Liver (tissue), 9 donors: Measurements from ENCODE around the gene CNST. TPM values are rescaled to one million over a fixed set of nuclear protein-coding genes. Genes with fewer than 3 reads are reported as not detected.
A peak's percentile ranks its signal among the peaks of the same experiment; 100 is the strongest.

Source experiments
- DNase-seq: peaks from one replicate; pipeline ENCODE4 v3.0.0-alpha.2; 2017; ENCODE audit warnings: low spot score
- H3K27ac ChIP-seq, 2 donors: one replicate each; pipeline ENCODE4 v1.7.0; 2013; ENCODE audit warnings: inconsistent platforms in 2 of 2, low read length in 2 of 2, control low read depth in 1 of 2, low read depth in 1 of 2, mild to moderate bottlenecking in 1 of 2
- H3K27me3 ChIP-seq, 4 donors: one replicate each; pipeline versions ENCODE4 v1.6.1 to v1.7.0; 2013; ENCODE audit warnings: low read length in 3 of 4, inconsistent platforms in 1 of 4, mild to moderate bottlenecking in 1 of 4, moderate library complexity in 1 of 4; ENCODE audit not compliant: control insufficient read depth in 4 of 4, insufficient read depth in 4 of 4
- H3K36me3 ChIP-seq, 4 donors: one replicate each; pipeline versions ENCODE4 v1.6.1 to v1.7.0; 2013; ENCODE audit warnings: low read length in 3 of 4, mild to moderate bottlenecking in 3 of 4, low read depth in 1 of 4, moderate library complexity in 1 of 4; ENCODE audit not compliant: control insufficient read depth in 4 of 4, insufficient read depth in 3 of 4
- H3K4me1 ChIP-seq, 4 donors: one replicate each; pipeline versions ENCODE4 v1.6.1 to v1.7.0; 2013; ENCODE audit warnings: low read length in 3 of 4, mild to moderate bottlenecking in 3 of 4, moderate library complexity in 1 of 4; ENCODE audit not compliant: control insufficient read depth in 4 of 4, insufficient read depth in 4 of 4
- H3K4me3 ChIP-seq, 3 donors: one replicate each; pipeline versions ENCODE4 v1.6.1 to v1.7.0; 2013; ENCODE audit warnings: low read length in 3 of 3, control low read depth in 1 of 3, low read depth in 1 of 3, mild to moderate bottlenecking in 1 of 3
- H3K9ac ChIP-seq, 2 donors: one replicate each; pipeline ENCODE4 v1.7.0; 2013; ENCODE audit warnings: low read length in 2 of 2, mild to moderate bottlenecking in 2 of 2, moderate library complexity in 2 of 2, control low read depth in 1 of 2, low read depth in 1 of 2
- H3K9me3 ChIP-seq, 4 donors: one replicate each; pipeline versions ENCODE4 v1.6.1 to v1.7.0; 2013; ENCODE audit warnings: low read length in 3 of 4; ENCODE audit not compliant: control insufficient read depth in 4 of 4
- ATF3 ChIP-seq: IDR thresholded peaks from 2 replicates; pipeline ENCODE4 v1.6.1; 2016; ENCODE audit warnings: antibody characterized with exemption
- CTCF ChIP-seq: fragments of 150-350 bp; IDR thresholded peaks from 2 replicates; pipeline ENCODE4 v1.5.1; 2017; ENCODE audit warnings: improper control_type of control experiment, low read depth, low read length; ENCODE audit not compliant: missing input control
- EGR1 ChIP-seq, 2 donors: IDR thresholded peaks; 2 replicates each; pipeline ENCODE4 v1.6.1; 2016 to 2018; ENCODE audit warnings: antibody characterized with exemption in 2 of 2, low read depth in 2 of 2
- FOXA1 ChIP-seq: IDR thresholded peaks from 2 replicates; pipeline ENCODE4 v1.6.1; 2016; ENCODE audit warnings: antibody characterized with exemption
- FOXA2 ChIP-seq: IDR thresholded peaks from 2 replicates; pipeline ENCODE4 v1.6.1; 2016; ENCODE audit warnings: antibody characterized with exemption
- GABPA ChIP-seq, 2 donors: IDR thresholded peaks in 1 of 2; conservative IDR thresholded peaks in 1 of 2; 2 replicates each; pipeline ENCODE4 v1.6.1; 2016; ENCODE audit warnings: antibody characterized with exemption in 2 of 2, mild to moderate bottlenecking in 1 of 2, moderate library complexity in 1 of 2
- HNF4A ChIP-seq, 2 donors: conservative IDR thresholded peaks; 2 replicates each; pipeline ENCODE4 v1.6.1; 2016; ENCODE audit warnings: antibody characterized with exemption in 2 of 2, mild to moderate bottlenecking in 2 of 2
- HNF4G ChIP-seq: IDR thresholded peaks from 2 replicates; pipeline ENCODE4 v1.6.1; 2016; ENCODE audit warnings: antibody characterized with exemption
- JUND ChIP-seq, 2 donors: IDR thresholded peaks; 2 replicates each; pipeline ENCODE4 v1.6.1; 2016; ENCODE audit warnings: antibody characterized with exemption in 2 of 2
- MAX ChIP-seq: IDR thresholded peaks from 2 replicates; pipeline ENCODE4 v1.6.1; 2016; ENCODE audit warnings: antibody characterized with exemption
- NR2F2 ChIP-seq: IDR thresholded peaks from 2 replicates; pipeline ENCODE4 v1.6.1; 2016; ENCODE audit warnings: antibody characterized with exemption
- RAD21 ChIP-seq, 2 donors: IDR thresholded peaks; 2 replicates each; pipeline ENCODE4 v1.6.1; 2016; ENCODE audit warnings: antibody characterized with exemption in 2 of 2, mild to moderate bottlenecking in 2 of 2
- REST ChIP-seq: IDR thresholded peaks from 2 replicates; pipeline ENCODE4 v1.6.1; 2016; ENCODE audit warnings: antibody characterized with exemption, mild to moderate bottlenecking
- RXRA ChIP-seq, 2 donors: IDR thresholded peaks; 2 replicates each; pipeline ENCODE4 v1.6.1; 2017 to 2018; ENCODE audit warnings: antibody characterized with exemption in 2 of 2, mild to moderate bottlenecking in 1 of 2
- SP1 ChIP-seq: IDR thresholded peaks from 2 replicates; pipeline ENCODE4 v1.6.1; 2018; ENCODE audit warnings: antibody characterized with exemption, mild to moderate bottlenecking
- TAF1 ChIP-seq: conservative IDR thresholded peaks from 2 replicates; pipeline ENCODE4 v1.6.1; 2016; ENCODE audit warnings: antibody characterized with exemption, mild to moderate bottlenecking
- YY1 ChIP-seq: IDR thresholded peaks from 2 replicates; pipeline ENCODE4 v1.6.1; 2016; ENCODE audit warnings: antibody characterized with exemption, mild to moderate bottlenecking
- ZBTB33 ChIP-seq: IDR thresholded peaks from 2 replicates; pipeline ENCODE4 v1.6.1; 2016; ENCODE audit warnings: antibody characterized with exemption
- WGBS: extraction: QIAGEN DNeasy Blood & Tissue Kit; methylation state at CpG from one replicate; pipeline ENCODE4 v1.1.7; 2013; 5-methylcytosine and 5-hydroxymethylcytosine counted together
- polyA plus RNA-seq, 2 donors: library from polyadenylated mRNA; stranded (reverse) in 1 of 2; unstranded in 1 of 2; fragments of 200-250 nt in 1 of 2; fragments of >200 nt in 1 of 2; fragmentation: Nextera tagmentation in 1 of 2; extraction: Ambion mirVana in 1 of 2; gene quantifications; one replicate each; pipeline versions ENCODE4 v1.2.1 to v1.2.3, GENCODE V29; 2013 to 2015
- total RNA-seq, 2 donors: library from RNA; depleted of rRNA; stranded (reverse); fragments of >200 nt; gene quantifications; one replicate each; pipeline ENCODE4 v1.2.3, GENCODE V29; 2014
- donor health status: healthy.
- donor health status: healthy.
- donor health status: healthy.
- donor health status: healthy.
- donor health status: healthy.

The CNST gene
- total and polyA plus RNA-seq, 4 donors, result 6.1 to 36.3 (median 12.1) TPM

- WGBS, result 79% methylated on average over 3 of the region's 3 CpGs
- no peak overlapping the region for H3K9ac ChIP-seq
- TF ChIP-seq NR2F2 (no peak), GABPA (IDR thresholded peaks at IDR 0.05 in 1 of 2, conservative IDR thresholded peaks at IDR 0.05 in 1 of 2) (no peak), HNF4A (conservative IDR thresholded peaks at IDR 0.05) (no peak), TAF1 (no peak), EGR1 (IDR thresholded peaks at IDR 0.05; ENCODE audit: low read depth in 2 of 2) (no peak), MAX (no peak), YY1 (no peak)
- no peaks in the 10 kb centered on the region for H3K27me3 ChIP-seq
- H3K27ac ChIP-seq, result peak overlapping the region in 1 of 2 donors; percentile 45
- no peak overlapping the region for H3K4me3 ChIP-seq
- H3K9me3 ChIP-seq, result no peaks in the 10 kb centered on the region
- DNase-seq, result no peak
- peaks cover 0 to 4% (median 1%) of the 10 kb centered on the region in 4 donors for H3K36me3 ChIP-seq
- peaks cover 17 to 39% (median 28%) of the 10 kb centered on the region in 4 donors for H3K4me1 ChIP-seq
These were observed 20.8 kb downstream of the CNST start for GRCh38 chr1:246587032-246587431.

GRCh38 chr1:246587606-246588005 is 21.4 kb downstream of the CNST start:
- H3K4me1 ChIP-seq, result peaks cover 11 to 39% (median 24%) of the 10 kb centered on the region in 4 donors

More at GRCh38 chr1:246587606-246588005, 21.4 kb downstream of the CNST start:
- no peak for DNase-seq
- no peaks in the 10 kb centered on the region for H3K27me3 ChIP-seq
- no peak for TF ChIP-seq YY1
- no peak for TF ChIP-seq FOXA1
- TF ChIP-seq REST, result no peak
- no peak for TF ChIP-seq HNF4G
- no peak for TF ChIP-seq GABPA (IDR thresholded peaks at IDR 0.05 in 1 of 2, conservative IDR thresholded peaks at IDR 0.05 in 1 of 2)
- no peak for TF ChIP-seq ATF3
- TF ChIP-seq SP1, result no peak
- TF ChIP-seq RXRA (IDR thresholded peaks at IDR 0.05), result peak; percentile 16 to 39
- TF ChIP-seq ZBTB33, result no peak
- peak in 1 of 2 donors; percentile 14 for TF ChIP-seq HNF4A (conservative IDR thresholded peaks at IDR 0.05)
- no peak for TF ChIP-seq EGR1 (IDR thresholded peaks at IDR 0.05; ENCODE audit: low read depth in 2 of 2)
- TF ChIP-seq CTCF, result no peak
- peak in 1 of 2 donors; percentile 39 for TF ChIP-seq JUND (IDR thresholded peaks at IDR 0.05)
- no peak for TF ChIP-seq TAF1
- no peak for TF ChIP-seq RAD21 (IDR thresholded peaks at IDR 0.05)
- peak; percentile 10 for TF ChIP-seq NR2F2
- no peak for TF ChIP-seq MAX
- TF ChIP-seq FOXA2, result no peak
- peak overlapping the region in 1 of 2 donors; percentile 45 for H3K27ac ChIP-seq
- no peak overlapping the region for H3K9ac ChIP-seq
- 47% methylated on average over 3 of the region's 3 CpGs for WGBS
- H3K4me3 ChIP-seq, result no peak overlapping the region
- H3K9me3 ChIP-seq, result no peaks in the 10 kb centered on the region
- peaks cover 0 to 4% (median 1%) of the 10 kb centered on the region in 4 donors for H3K36me3 ChIP-seq
